ENCODE data around the gene RNF152.

Gene RNF152

GRCh38 chr18:61854578-61855448 is 38.0 kb downstream of the RNF152 start:
- DNase-seq (ENCODE audit: low read depth) = peak; percentile 4

- DNase-seq (ENCODE audit: low read depth) = no peak
Measured at GRCh38 chr18:61853855-61854254, 39.0 kb downstream of the RNF152 start.

DNA sequence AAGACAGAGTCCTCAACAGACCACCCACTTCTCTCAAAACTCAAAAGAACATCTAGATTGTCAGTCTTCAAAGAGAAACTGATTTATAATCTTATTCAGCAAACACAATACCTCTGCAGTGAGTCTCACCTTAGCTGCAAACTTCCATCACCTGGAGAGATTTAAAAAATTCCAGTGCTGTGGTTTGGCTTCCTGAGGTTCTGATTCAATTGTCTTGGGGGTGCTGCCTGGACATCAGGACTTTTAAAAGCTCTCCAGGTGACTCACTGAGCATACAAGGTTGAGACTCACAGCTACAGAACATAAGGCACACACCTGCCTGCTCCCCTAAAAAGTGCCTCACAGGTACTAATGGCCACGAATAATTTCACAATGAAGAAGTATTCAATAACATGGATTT is 40.3 kb downstream of the RNF152 start:
- no peak for DNase-seq (ENCODE audit: low read depth)

GRCh38 chr18:61851940-61852451 is 40.8 kb downstream of the RNF152 start:
- peak; percentile 23 for DNase-seq (ENCODE audit: low read depth)

- no peak for DNase-seq (ENCODE audit: low read depth)
Measured at GRCh38 chr18:61851279-61851678, 41.5 kb downstream of the RNF152 start.

DNA sequence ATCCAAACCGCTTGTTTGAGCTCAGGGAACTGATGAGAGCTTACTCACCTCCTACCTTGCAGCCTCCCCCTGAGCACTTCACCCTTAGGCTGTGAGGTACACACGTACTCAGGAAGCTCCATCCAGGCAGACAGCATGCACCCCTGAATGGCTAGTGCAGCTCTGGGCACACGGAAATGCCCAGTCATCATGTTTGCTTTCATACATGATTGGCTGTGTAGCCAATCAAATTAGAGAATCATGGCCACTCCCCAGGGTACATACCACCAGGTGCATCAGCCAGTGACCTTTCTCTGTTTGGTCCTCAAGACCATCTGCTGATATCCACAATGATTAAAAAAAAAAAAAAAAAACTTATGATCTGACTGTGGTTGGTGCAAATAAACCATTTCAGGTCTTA is 42.1 kb downstream of the RNF152 start:
- no peak for DNase-seq (ENCODE audit: low read depth)

DNA sequence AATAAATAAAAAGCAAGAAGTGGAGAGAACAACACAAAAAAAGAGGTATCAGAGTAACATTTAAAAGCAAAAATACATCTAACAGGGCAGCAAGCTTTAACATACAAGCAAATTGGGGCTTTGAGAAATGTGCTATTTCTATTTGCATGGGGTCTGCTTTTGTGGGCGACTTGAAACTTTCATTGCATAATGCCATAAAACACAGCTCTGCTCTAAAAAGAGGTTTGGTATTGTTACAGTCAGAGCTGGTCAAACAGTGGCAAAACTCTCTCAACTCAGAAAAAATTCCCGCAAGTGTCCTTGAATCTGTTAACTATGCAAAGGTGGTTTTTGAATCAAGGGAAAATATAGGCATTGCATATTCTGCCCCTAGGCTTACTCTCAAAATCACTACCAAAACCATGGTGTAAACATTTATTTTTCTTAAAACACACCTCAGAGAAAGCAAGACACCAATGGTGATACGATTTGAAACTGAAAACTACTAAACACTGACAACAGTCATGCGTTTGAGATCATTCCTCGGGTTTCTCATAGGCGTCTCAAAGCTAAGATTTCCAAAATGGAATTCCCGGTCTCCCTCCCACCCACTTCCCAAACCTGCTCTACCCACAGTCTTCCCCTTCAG is 45.5 kb downstream of the RNF152 start:
- DNase-seq (ENCODE audit: low read depth) = no peak

GRCh38 chr18:61845197-61845596 is 47.6 kb downstream of the RNF152 start:
- no peak for DNase-seq (ENCODE audit: low read depth)

DNA sequence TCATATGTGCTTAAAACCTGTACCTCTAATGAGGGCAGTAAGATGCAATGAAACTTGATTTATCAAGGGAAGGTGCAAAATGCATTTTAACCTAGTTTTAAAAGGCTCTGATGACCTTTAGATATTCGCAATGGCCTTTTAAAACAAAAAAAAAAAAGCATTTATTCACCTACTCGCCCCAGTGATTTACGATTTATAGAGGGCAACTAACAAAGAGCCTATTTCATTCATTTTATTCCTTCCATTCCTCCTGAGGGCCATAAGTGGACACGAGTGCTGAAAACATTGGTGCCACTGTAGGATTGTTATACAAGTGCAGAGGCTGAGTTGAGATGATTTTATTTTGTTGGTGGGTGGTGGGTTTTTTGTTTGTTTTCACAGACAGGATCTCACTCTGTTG is 48.1 kb downstream of the RNF152 start:
- no peak for DNase-seq (ENCODE audit: low read depth)

DNA sequence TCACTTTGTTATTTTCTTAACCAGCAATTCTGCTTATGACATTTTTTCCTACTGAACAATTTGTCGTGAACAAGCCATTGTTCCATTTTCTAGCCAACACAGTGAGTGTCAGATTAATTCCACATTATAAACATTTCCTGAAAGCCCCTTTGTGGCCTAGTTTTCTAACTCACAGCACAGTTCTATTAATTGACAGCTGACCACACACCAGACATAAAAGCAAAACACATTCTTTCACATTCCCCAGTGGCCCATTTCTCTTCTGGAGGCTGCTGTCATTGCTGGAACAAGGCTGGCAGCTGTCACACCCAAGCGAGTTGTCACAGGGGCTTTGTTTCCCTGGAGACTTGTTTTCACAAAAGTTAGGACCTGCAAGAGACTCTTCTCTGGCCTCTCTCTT is 50.7 kb downstream of the RNF152 start:
- no peak for DNase-seq (ENCODE audit: low read depth)

DNA sequence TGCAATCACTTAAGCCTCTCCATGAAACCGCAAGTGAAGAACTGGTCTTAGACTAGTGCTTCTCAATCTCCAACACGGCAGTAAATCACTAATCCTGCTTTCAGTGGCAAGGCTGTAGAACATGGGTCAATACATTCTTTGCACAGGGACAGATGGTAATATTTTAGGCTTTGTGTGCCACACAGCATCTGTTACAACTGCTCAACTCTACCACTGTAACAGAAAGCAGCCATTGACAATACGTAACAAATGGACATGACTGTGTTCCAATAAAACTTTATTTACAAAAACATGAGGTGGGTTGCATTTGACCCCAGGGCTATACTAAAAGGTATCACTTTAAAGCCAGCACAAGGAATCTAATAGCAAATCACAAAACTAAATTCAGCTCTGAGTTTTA is 51.1 kb downstream of the RNF152 start:
- DNase-seq (ENCODE audit: low read depth) = no peak

- DNase-seq (ENCODE audit: low read depth) = no peak
Measured at GRCh38 chr18:61840324-61840723, 52.5 kb downstream of the RNF152 start.

- DNase-seq (ENCODE audit: low read depth) = no peak
Measured at GRCh38 chr18:61838521-61838920, 54.3 kb downstream of the RNF152 start.

DNA sequence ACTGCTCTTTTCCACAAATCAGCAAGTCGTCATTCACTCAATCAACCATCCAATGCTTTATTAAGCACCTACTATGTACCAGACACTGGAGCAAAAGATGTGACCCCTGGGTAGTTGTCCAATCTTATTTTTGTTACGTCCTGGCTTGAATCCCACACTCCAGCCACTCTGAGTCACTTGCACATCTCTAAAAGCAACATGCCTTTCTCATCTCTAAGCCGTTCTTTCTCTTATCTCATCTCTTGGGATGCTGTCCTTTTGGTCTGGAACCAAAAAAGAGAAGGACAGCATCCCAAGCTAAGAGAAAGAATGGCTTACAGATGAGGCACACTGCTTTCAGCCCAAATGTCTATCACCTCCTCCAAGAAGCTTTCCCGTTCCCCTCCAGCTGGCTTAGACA is 58.8 kb downstream of the RNF152 start:
- no peak for DNase-seq (ENCODE audit: low read depth)

DNA sequence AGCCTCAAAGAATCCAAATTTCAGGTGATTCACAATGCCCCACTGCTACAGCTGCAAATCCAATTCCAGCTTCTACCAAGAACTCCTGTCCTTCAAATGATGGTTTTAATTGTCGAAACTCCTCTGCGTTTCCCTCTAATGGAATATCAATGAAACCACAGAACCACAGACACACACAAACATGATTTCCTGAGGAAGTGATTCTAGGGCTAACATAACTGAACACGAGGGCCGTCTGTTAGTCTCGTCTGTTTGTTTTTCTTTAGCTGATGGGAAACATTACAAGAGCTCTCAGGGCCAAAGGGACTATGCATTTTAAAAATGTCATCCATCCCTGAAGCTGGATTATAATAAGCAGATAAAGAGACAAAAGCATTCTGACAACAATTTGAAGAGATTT is 59.4 kb downstream of the RNF152 start:
- DNase-seq (ENCODE audit: low read depth) = peak; percentile 27

DNA sequence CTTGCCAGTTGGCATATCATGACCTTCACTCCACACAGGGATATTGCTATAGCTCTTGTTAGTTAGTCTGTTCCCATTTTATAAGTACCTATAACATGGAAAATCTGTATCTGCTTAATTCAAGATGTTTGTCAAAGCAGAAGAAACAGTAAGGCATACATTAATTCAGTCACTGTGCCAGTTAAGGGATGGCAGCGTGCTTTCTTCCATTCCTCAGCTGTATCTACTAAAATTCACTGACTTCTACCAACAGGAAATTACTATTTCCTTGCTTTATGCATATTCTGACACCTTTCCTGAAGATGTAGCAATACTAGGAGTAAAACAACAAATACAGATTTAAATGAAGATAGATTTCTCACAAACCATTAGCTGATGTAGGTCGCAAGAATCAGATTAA is 59.9 kb downstream of the RNF152 start:
- no peak for DNase-seq (ENCODE audit: low read depth)

DNA sequence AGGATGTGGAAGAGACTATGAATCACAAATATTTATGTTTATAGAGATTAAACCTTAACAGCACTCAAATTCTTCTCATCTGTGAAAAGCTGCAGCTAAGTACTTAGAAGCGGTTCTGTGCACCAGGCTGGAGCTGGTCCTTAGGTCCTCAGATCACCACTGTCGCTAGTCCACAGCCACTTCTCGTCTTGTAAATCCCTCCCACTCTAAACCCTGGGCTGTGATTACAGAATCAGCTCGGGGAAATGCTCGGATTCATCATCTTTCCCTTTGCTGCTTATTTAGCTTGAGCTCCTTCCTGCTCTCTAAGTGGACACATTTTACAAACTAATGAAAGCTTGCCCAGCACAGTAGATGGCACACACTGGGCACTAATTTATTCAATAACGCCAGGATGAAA is 61.7 kb downstream of the RNF152 start:
- DNase-seq (ENCODE audit: low read depth) = peak; percentile 18

DNA sequence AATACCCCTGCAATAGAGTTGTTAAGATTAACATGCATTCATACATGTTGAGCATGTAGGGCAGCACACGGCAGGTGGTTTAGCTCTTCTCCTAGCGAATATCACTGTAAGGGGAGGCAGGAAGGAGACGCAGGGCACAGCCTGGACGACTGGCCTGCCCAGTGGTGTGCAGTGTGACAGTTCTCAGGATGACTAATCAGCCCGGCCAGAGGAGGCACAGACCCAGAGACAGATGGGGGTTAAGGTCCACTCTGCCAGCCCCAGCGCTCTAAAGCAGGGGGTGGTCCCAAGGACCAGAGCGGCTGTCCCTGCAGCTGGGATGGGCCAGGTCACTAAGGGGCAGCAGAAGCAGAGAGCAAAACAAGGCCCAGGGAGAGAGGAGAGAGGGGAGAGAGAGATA is 63.7 kb downstream of the RNF152 start:
- no peak for DNase-seq (ENCODE audit: low read depth)

- no peak for DNase-seq (ENCODE audit: low read depth)
Measured at GRCh38 chr18:61827591-61827990, 65.2 kb downstream of the RNF152 start.

DNA sequence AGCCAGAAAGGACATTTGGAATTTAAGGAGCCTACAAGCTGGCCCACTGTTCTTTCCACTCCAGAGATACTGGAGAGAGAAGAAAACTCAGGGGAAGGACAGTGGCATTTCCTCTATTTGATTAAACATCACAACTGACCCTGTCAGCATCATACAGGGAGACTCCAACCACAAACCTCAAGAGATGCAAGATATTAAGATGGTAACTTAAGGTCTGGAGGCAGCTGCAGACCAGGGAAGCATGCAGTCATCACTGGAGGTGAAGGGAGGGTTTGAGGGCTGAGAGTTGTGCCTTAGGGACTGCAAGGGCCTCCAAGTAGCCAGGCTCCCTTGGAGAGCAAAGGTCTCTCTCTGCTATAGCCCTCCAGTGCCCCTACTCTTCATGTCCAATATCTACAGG is 67.4 kb downstream of the RNF152 start:
- no peak for DNase-seq (ENCODE audit: low read depth)

DNA sequence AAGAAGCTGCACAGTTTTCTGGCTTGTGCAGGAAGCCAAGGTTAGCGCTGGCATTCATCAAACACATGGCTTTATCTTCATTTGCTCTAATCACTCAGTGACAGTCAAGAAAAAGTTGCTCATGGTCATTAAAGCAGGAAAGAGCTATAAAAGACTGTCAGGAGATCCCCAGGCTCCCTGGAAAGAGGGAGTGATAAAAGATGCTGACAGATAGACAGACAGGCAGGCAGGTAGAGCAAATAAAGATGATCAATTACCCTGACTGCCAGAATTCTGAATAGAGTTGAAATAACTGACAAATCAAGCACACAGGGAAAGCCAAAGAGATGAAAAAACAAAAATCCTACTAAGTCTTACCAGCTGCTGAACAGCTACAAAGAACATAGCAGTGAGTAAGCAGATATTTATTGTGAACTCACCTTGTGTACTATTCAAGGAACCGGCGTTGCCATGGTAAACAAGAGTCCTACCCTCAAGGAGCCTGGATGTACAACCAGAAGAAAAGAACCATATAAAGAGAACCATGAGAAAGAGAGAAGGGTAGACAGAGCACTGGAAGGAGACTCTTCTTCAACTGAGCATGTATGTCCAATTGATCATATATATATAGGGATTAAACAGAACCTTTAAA is 68.0 kb downstream of the RNF152 start:
- no peak for DNase-seq (ENCODE audit: low read depth)

GRCh38 chr18:61823595-61823994 is 69.2 kb downstream of the RNF152 start:
- DNase-seq (ENCODE audit: low read depth) = no peak

DNA sequence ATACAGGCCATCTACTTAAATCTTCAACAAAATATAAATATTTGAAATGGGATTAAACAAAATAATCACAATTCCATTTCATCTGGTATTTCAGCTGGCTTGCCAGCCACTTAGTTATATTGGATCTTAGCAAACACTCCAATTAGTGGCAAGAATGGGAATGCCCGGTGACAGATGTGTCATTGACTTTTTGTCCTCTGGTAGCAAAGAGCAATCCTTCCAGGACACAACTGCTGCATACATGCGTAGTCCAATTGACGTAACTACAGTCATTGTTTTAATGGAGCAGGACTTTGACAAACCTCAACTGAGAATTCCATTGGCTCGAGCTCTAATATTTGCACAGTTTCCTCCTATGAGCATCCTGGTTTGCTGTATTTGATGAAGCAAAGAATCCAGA is 69.9 kb downstream of the RNF152 start:
- DNase-seq (ENCODE audit: low read depth) = no peak

Data from amniotic epithelial cell (primary cell).